NCI-H446 treated with DMSO at 0.1 percent for 48 hours (cell line): ENCODE data around the gene HLA-DMA.

Experiments used
- DNase-seq: peaks from one replicate; lab custom pipeline; 2025; lab: John Stamatoyannopoulos, UW

The HLA-DMA gene

DNA sequence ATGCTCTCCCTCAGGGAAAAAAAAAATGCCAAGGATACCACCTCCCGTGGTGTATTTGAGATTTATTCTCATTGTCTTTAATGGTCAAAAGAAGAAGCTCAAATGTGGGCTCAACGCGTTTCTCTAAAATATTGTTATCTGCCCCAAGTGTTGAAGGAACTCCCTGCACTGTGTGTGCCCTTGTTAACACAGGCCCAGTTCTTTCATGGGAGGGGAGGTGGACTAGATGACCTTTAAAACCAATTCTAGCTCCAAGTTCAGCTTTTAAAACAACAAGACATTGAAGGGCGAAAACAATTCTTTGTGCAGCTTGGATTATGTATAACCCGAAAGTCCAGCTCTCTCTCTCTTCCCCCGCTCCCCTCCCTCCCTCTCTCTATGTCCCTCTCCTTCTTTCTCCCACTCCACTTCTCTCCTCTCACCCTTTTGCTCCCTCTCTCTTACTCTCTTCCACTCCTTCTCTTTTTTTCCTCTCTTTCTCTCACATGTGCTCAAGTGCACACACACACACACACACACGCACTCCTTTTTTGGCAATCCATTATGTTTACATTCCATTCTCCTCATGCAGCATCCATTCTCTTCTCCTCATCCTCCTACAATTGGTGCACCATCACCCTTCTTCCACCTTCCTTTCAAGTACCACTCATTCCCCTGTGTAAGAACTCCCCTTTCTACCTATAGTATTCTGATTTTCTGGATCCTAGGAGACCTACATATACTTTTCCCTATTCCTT is 20.6 kb downstream of the HLA-DMA start:
- DNase-seq, result no peak

DNA sequence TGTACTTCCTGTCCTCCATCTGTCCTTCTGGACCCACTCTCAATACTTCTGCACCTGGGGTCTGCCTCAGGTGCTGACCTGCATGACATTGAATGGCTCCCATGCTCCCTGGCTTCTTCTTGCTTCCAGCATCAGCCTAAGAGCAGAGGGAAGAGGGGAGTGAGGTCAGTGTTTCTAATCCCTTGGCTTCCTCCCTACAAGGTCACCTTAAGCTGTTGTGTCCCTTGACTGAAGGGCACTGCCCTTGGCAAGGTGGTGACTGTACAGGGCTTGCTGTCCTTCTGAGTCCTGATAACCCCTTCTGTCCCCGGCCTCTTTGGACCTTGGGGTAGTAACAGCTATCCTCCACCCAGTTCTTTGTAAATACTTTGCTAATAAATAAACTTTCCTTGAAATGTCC is 21.7 kb downstream of the HLA-DMA start:
- no peak for DNase-seq

DNA sequence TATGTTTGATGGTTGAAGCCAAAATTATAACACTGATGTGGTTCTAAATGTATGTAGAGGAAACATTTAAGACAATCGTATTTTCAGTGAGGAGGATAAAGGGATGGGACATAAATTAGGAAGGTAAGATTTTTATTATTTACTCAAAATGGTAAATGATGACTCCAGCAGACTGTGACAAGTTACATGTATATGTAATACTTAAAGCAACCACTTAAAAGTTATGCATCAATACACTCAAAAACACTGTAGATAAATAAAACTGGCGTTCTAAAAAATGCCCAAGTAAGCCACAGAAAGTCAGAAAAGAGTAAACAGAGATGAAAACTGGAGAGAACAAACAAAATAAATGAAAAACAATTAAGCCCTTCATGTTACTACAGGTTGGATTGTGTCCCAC is 30.8 kb downstream of the HLA-DMA start:
- DNase-seq, result no peak

DNA sequence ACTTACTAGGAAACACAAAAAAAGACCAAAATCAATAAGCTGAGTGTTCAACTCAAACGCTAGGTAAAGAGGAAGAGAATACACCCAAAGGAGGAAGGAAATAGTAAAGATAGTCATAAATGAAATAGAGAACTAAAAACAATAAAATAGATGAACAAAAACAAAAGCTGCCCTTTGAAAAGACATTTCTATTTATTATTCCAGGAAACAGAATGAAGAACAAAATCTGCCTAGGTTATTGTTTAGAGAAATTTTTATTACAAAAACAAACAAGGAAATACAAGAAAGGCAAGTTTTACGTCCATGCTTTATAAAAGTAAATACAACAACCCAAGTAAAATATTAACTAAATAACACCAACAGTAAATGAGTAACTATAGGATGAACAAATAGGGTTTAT is 32.2 kb downstream of the HLA-DMA start:
- no peak for DNase-seq

DNA sequence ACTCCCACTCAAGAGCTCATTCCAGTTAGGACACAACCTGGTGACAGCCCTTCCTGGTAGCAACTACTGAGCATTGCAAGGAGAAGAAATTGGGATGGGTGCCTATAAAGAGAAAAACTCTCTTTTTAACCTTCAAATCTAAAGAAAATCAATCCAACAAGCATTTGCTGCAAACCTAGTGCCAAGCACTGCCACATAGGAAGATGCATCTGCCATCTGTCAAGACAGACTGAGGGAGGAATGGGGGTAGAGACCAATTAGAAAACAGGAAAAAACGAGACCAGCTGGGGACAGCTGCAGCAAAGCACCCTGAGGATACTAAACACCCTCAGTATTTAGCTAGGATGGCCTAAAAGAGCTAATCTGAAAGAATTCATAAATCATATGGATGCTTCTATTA is 39.9 kb downstream of the HLA-DMA start:
- peak; percentile 48 for DNase-seq

DNA sequence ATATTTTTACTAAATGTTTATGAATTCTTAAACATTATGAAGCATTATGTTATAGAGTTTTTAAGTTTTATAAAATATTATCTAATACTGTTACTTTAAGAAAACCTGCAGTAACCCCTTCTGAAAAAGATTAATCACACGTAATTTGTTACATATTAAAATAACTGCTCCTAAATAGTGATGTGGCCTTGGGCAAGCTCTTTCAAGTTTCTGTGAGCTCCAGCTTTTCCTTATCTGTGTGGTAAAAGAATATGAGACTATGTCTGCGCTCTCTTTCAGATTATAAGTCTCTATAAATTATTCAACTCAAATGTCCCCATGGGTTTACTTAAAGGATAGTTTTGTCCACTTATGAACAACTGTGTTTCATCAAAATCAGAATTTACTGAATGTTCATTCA is 44.0 kb downstream of the HLA-DMA start:
- DNase-seq, result no peak

DNA sequence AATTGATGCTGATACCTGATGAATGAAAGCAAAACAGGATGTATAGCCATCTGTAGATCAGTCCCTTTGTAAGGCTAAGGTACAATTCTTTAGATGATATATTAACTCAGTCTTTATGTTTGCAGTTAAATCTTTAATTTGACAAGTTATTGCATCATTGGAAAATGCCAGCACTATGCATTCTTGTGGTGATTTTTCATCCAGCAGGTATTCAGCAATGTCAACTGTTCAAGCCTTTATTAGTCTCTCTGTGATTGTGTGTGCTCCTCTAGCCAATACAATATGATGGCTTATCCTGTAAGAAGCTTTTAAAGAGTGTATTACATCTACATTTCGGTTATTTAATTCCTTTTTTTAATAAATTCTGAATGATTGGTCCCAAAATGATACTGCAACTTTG is 46.4 kb downstream of the HLA-DMA start:
- no peak for DNase-seq

DNA sequence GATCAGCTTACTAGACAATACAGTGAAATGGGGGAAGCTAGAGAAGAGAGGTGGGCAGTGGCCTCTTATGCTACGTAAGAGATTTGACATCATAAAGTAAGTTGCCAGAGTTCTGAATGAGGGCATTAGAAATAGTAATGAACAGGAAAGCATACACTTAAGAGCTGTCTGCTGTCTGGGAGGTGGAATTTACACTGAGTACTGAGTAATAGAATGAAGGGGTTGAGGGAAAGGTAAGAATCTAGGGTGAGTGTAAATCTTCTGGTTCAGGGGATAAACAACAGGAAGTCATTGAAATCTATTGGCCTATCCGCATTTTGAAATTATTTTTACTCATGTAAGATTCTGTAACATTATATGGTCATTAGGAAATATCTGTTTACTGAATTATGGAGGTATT is 47.8 kb downstream of the HLA-DMA start:
- no peak for DNase-seq

DNA sequence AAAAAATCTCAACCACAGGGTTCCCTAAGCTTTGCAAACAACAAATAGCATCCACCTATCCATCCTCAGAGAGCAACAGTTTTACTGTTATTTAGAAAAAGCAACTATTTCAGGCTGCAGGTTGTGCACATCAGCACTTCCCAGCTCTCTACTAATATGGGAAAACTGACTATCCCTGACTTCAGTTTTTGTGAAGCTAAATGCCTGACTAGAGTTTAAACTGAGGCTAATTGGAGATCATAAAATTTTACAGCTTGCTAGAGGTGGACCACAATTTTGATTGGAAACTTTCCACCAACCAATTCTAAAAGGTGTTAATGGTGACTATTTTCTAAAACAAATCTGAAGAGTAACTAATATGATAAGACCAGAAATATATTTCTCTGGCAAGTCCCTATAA is 48.9 kb downstream of the HLA-DMA start:
- no peak for DNase-seq
